Colonic mucosa (tissue), 4 donors: ENCODE results near the gene HAO2. TPM values are rescaled to one million over a fixed set of nuclear protein-coding genes. Genes with fewer than 3 reads are reported as not detected.

Experiments
- DNase-seq: peaks from one replicate; pipeline ENCODE4 v3.0.0-alpha.2; 2020
- H3K27ac ChIP-seq: fragments of 200-600 bp; one replicate; pipeline ENCODE4 v1.8.0; 2021
- H3K27me3 ChIP-seq: fragments of 200-600 bp; one replicate; pipeline ENCODE4 v1.8.0; 2021
- H3K36me3 ChIP-seq: fragments of 200-600 bp; one replicate; pipeline ENCODE4 v1.8.0; 2021
- H3K4me1 ChIP-seq: fragments of 200-600 bp; one replicate; pipeline ENCODE4 v1.8.0; 2021; ENCODE audit warnings: mild to moderate bottlenecking
- H3K4me3 ChIP-seq: fragments of 200-600 bp; one replicate; pipeline ENCODE4 v1.8.0; 2021
- H3K9ac ChIP-seq, 2 donors: one replicate each; pipeline ENCODE4 v1.7.0; 2013; ENCODE audit warnings: control low read depth in 2 of 2, low read depth in 2 of 2, low read length in 2 of 2
- H3K9me3 ChIP-seq: fragments of 200-600 bp; one replicate; pipeline ENCODE4 v1.8.0; 2021
- intact Hi-C: fragments of 100-400 bp; cut with DNase I; formaldehyde crosslinking; loops from one replicate; pipeline ENCODE4 v1.14.1; 2022
- total RNA-seq, 2 donors: library from RNA; stranded (reverse); fragmentation: NEBNext Ultra II Directional in 1 of 2; extraction: Animal tissue kit (Norgen Biotek cat#: 25700) in 1 of 2; gene quantifications; one replicate each; pipeline ENCODE4 v1.2.1, GENCODE V29; 2021
- TF ChIP-seq, protein P1 (sequence below): fragments of 200-600 bp; IDR thresholded peaks from one replicate; pipeline ENCODE4 v1.8.0; 2022; ENCODE audit warnings: antibody characterized with exemption, mild to moderate bottlenecking
- donor health status: healthy.
- donor health status: DM: no; HTN: no; CAD: no.
- donor health status: DM: no; HTN: no; CAD: no.

The HAO2 gene
- total RNA-seq, 2 donors from 2014 or later, result not detected

GRCh38 chr1:119390526-119390925 is 21.9 kb downstream of the HAO2 start:
- Histone ChIP-seq H3K27ac (peak overlapping the region; percentile 37), H3K36me3 (no peaks in the 10 kb centered on the region), H3K9me3 (no peaks in the 10 kb centered on the region), H3K9ac (no peak overlapping the region), H3K4me1 (no peaks in the 10 kb centered on the region), H3K4me3 (no peak overlapping the region), H3K27me3 (no peaks in the 10 kb centered on the region)
- intact Hi-C loops, result no loop called here
- TF ChIP-seq, protein P1, sequence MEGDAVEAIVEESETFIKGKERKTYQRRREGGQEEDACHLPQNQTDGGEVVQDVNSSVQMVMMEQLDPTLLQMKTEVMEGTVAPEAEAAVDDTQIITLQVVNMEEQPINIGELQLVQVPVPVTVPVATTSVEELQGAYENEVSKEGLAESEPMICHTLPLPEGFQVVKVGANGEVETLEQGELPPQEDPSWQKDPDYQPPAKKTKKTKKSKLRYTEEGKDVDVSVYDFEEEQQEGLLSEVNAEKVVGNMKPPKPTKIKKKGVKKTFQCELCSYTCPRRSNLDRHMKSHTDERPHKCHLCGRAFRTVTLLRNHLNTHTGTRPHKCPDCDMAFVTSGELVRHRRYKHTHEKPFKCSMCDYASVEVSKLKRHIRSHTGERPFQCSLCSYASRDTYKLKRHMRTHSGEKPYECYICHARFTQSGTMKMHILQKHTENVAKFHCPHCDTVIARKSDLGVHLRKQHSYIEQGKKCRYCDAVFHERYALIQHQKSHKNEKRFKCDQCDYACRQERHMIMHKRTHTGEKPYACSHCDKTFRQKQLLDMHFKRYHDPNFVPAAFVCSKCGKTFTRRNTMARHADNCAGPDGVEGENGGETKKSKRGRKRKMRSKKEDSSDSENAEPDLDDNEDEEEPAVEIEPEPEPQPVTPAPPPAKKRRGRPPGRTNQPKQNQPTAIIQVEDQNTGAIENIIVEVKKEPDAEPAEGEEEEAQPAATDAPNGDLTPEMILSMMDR, result no peak
- no peak for DNase-seq

DNA sequence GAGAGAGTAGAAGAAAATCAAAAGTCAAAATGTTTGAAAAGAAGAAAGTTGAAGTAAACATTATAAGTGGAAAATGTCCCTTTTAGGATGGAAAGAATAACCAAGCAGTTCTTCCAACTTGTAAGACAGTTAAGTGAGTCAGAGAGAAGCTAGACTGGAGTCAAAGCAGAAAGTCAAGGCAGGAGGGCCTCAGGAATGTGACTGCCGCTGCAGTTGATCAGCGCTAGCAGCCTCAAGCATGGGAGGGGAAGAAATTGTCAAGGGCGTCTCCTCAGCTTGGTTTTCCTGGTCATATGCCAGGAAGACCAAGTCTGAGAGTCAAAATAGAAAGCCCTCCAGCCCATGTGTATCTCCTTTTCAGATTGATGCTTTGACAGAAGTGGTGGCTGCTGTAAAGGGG is 23.2 kb downstream of the HAO2 start:
- DNase-seq, result no peak
- Histone ChIP-seq H3K4me1 (no peaks in the 10 kb centered on the region), H3K4me3 (no peak overlapping the region), H3K36me3 (no peaks in the 10 kb centered on the region), H3K27ac (peak overlapping the region; percentile 37), H3K9me3 (no peaks in the 10 kb centered on the region), H3K27me3 (no peaks in the 10 kb centered on the region), H3K9ac (no peak overlapping the region)
- intact Hi-C loops, result no loop called here
- TF ChIP-seq, protein P1, result no peak

DNA sequence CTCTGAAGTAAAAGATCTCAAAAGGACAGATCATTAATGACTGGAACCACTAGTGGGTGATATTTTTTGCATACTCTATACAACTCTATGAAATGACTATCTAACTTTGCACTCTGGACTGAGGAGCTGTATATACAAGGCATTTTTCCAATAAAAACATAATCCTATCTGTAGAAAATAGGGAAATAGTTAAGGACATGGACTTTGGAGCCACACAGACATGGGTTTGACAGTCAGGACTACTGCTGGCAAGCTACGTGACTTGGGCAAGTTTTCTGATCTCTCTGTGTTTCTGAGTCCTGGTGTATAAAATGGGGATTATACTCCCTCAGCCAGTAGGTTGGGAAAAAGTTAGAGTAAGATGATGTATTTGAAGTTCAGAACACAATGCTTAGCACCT is 25.5 kb downstream of the HAO2 start:
- Histone ChIP-seq H3K27me3 (no peaks in the 10 kb centered on the region), H3K9ac (no peak overlapping the region), H3K36me3 (no peaks in the 10 kb centered on the region), H3K9me3 (no peaks in the 10 kb centered on the region), H3K27ac (no peak overlapping the region), H3K4me1 (no peaks in the 10 kb centered on the region), H3K4me3 (no peak overlapping the region)
- TF ChIP-seq, protein P1, result no peak
- intact Hi-C loops, result no loop called here
- DNase-seq, result peak; percentile 58

DNA sequence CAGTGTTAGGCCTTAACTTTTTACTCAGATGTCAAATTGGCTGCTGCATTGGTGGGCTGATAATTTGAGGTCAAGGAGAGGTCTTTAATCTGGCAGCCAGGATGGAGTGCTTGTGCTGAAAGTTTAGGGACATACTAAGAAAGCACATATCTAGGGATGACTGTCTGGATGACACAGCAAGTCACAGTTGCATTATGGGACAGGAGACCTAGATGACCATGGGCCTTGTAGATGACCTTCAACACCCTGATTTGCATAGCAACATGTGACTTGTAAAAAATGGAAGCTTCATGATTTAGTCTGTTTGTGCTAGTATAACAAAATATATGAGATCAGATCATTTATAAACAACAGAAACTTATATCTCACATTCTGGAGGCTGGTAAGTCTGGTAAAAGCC is 28.4 kb downstream of the HAO2 start:
- Histone ChIP-seq H3K27ac (no peak overlapping the region), H3K4me3 (no peak overlapping the region), H3K4me1 (no peaks in the 10 kb centered on the region), H3K36me3 (no peaks in the 10 kb centered on the region), H3K9ac (no peak overlapping the region), H3K9me3 (no peaks in the 10 kb centered on the region), H3K27me3 (no peaks in the 10 kb centered on the region)
- no peak for DNase-seq
- intact Hi-C loops, result no loop called here
- TF ChIP-seq, protein P1, result no peak

GRCh38 chr1:119397986-119398385 is 29.4 kb downstream of the HAO2 start:
- no peaks in the 10 kb centered on the region for H3K9me3 ChIP-seq
- H3K4me3 ChIP-seq, result no peak overlapping the region
- intact Hi-C loops, result no loop called here
- no peaks in the 10 kb centered on the region for H3K36me3 ChIP-seq
- no peak overlapping the region for H3K9ac ChIP-seq
- DNase-seq, result no peak
- no peaks in the 10 kb centered on the region for H3K4me1 ChIP-seq
- no peaks in the 10 kb centered on the region for H3K27me3 ChIP-seq
- H3K27ac ChIP-seq, result no peak overlapping the region
- TF ChIP-seq, protein P1, result no peak

- H3K36me3 ChIP-seq, result no peaks in the 10 kb centered on the region
- no peaks in the 10 kb centered on the region for H3K4me1 ChIP-seq
- intact Hi-C loops, result no loop called here
- H3K4me3 ChIP-seq, result no peak overlapping the region
- no peaks in the 10 kb centered on the region for H3K27me3 ChIP-seq
- no peak for DNase-seq
- no peaks in the 10 kb centered on the region for H3K9me3 ChIP-seq
- H3K27ac ChIP-seq, result no peak overlapping the region
- no peak overlapping the region for H3K9ac ChIP-seq
- TF ChIP-seq, protein P1, result no peak
Observed at GRCh38 chr1:119404736-119405135, 36.2 kb downstream of the HAO2 start.
